Measurements from ENCODE around the gene ZNF133.
A peak's percentile ranks its signal among the peaks of the same experiment; 100 is the strongest.

ZNF133 gene

GRCh38 chr20:18279242-18279641 is 9.1 kb upstream of the ZNF133 start:
- Histone ChIP-seq H3K27ac (ENCODE audit: low read length) (no peak overlapping the region), H3K79me2 (ENCODE audit: low read length) (no peaks in the 10 kb centered on the region), H3K36me3 (replicated peaks; ENCODE audit: insufficient read depth, low read length) (no peaks in the 10 kb centered on the region), H3K9me2 (replicated peaks; ENCODE audit: insufficient read depth, low read length) (no peaks in the 10 kb centered on the region), H3K9ac (ENCODE audit: low read length) (no peak overlapping the region), H2AFZ (ENCODE audit: low read length) (no peak overlapping the region), H3K27me3 (replicated peaks; ENCODE audit: insufficient read depth, low read length) (no peaks in the 10 kb centered on the region), H3F3A (ENCODE audit: insufficient read depth, low read length) (peaks cover 4% of the 10 kb centered on the region), H4K20me1 (ENCODE audit: insufficient read depth, low read length) (no peaks in the 10 kb centered on the region), H3K4me2 (ENCODE audit: low read depth, low read length) (no peak overlapping the region), H3K9me3 (replicated peaks; ENCODE audit: insufficient read depth, low read length) (no peaks in the 10 kb centered on the region), H3K4me1 (ENCODE audit: low read length) (peaks cover 18% of the 10 kb centered on the region), H3K4me3 (ENCODE audit: low read length) (no peak overlapping the region)
- DNase-seq: no peak
- no peak for TF ChIP-seq EZH2phosphoT487 (IDR thresholded peaks at IDR 0.05; ENCODE audit: low read length)
- TF ChIP-seq CTCF (IDR thresholded peaks at IDR 0.05; ENCODE audit: low read length): no peak
- no peak for TF ChIP-seq EZH2 (optimal IDR thresholded peaks at IDR 0.05; ENCODE audit: low read depth, low read length)

- H2AFZ ChIP-seq (ENCODE audit: low read length): no peak overlapping the region
- peaks cover 16% of the 10 kb centered on the region for H3K79me2 ChIP-seq (ENCODE audit: low read length)
- no peaks in the 10 kb centered on the region for H4K20me1 ChIP-seq (ENCODE audit: insufficient read depth, low read length)
- no peak overlapping the region for H3K27ac ChIP-seq (ENCODE audit: low read length)
- no peaks in the 10 kb centered on the region for H3K9me2 ChIP-seq (replicated peaks; ENCODE audit: insufficient read depth, low read length)
- no peak overlapping the region for H3K4me3 ChIP-seq (ENCODE audit: low read length)
- no peak for DNase-seq
- no peak overlapping the region for H3K4me2 ChIP-seq (ENCODE audit: low read depth, low read length)
- no peak overlapping the region for H3K9ac ChIP-seq (ENCODE audit: low read length)
- H3K27me3 ChIP-seq (replicated peaks; ENCODE audit: insufficient read depth, low read length): no peaks in the 10 kb centered on the region
- H3F3A ChIP-seq (ENCODE audit: insufficient read depth, low read length): peaks cover 4% of the 10 kb centered on the region
- no peak for TF ChIP-seq CTCF (IDR thresholded peaks at IDR 0.05; ENCODE audit: low read length)
- no peak for TF ChIP-seq EZH2phosphoT487 (IDR thresholded peaks at IDR 0.05; ENCODE audit: low read length)
- no peak for TF ChIP-seq EZH2 (optimal IDR thresholded peaks at IDR 0.05; ENCODE audit: low read depth, low read length)
- H3K4me1 ChIP-seq (ENCODE audit: low read length): peaks cover 18% of the 10 kb centered on the region
- no peaks in the 10 kb centered on the region for H3K36me3 ChIP-seq (replicated peaks; ENCODE audit: insufficient read depth, low read length)
- no peaks in the 10 kb centered on the region for H3K9me3 ChIP-seq (replicated peaks; ENCODE audit: insufficient read depth, low read length)
Observed at GRCh38 chr20:18284805-18285533, 3.4 kb upstream of the ZNF133 start.

- Histone ChIP-seq H3K4me3 (ENCODE audit: low read length) (peak overlapping the region; percentile 97), H3K4me1 (ENCODE audit: low read length) (0 out of 2 replicates have a peak, but pooled peaks cover 4% of the 10 kb centered on the region), H3K9me2 (replicated peaks; ENCODE audit: insufficient read depth, low read length) (no peaks in the 10 kb centered on the region), H3K27ac (ENCODE audit: low read length) (peak overlapping the region; percentile 64; the same call in 1 of the 2 replicates), H2AFZ (ENCODE audit: low read length) (peak overlapping the region; percentile 97), H3K36me3 (replicated peaks; ENCODE audit: insufficient read depth, low read length) (no peaks in the 10 kb centered on the region), H3K79me2 (ENCODE audit: low read length) (peaks cover 24% of the 10 kb centered on the region), H3K9me3 (replicated peaks; ENCODE audit: insufficient read depth, low read length) (no peaks in the 10 kb centered on the region), H3F3A (ENCODE audit: insufficient read depth, low read length) (no peaks in the 10 kb centered on the region), H3K27me3 (replicated peaks; ENCODE audit: insufficient read depth, low read length) (no peaks in the 10 kb centered on the region), H3K9ac (ENCODE audit: low read length) (peak overlapping the region; percentile 67), H3K4me2 (ENCODE audit: low read depth, low read length) (peak overlapping the region; percentile 80), H4K20me1 (ENCODE audit: insufficient read depth, low read length) (no peaks in the 10 kb centered on the region)
- no peak for DNase-seq
- TF ChIP-seq CTCF (IDR thresholded peaks at IDR 0.05; ENCODE audit: low read length) (no peak), EZH2 (optimal IDR thresholded peaks at IDR 0.05; ENCODE audit: low read depth, low read length) (no peak), EZH2phosphoT487 (IDR thresholded peaks at IDR 0.05; ENCODE audit: low read length) (no peak)
Observed at GRCh38 chr20:18287546-18287914, 797 bp upstream of the ZNF133 start.

Data from MM.1S (cell line).